Astrocyte (in vitro differentiated cells and primary cell): ENCODE measurements around the gene CD48. TPM values are rescaled to one million over a fixed set of nuclear protein-coding genes. Genes with fewer than 3 reads are reported as not detected.

Source experiments
- DNase-seq: peaks from one replicate; pipeline ENCODE4 v3.0.0-alpha.2; 2010; ENCODE audit warnings: low read depth
- FAIRE-seq: peaks from 2 replicates; lab custom pipeline; 2011; peaks lifted over from hg19 to GRCh38; lab: Jason Lieb, UNC
- H2AFZ ChIP-seq: 2 replicates; pipeline ENCODE4 v1.6.0; 2012; ENCODE audit warnings: low read depth, low read length, inconsistent platforms
- H3K27ac ChIP-seq: 2 replicates; pipeline ENCODE4 v1.5.1; 2011; ENCODE audit warnings: low read depth, low read length, inconsistent platforms
- H3K27me3 ChIP-seq: 2 replicates; pipeline ENCODE4 v1.6.0; 2011; ENCODE audit warnings: low read length, inconsistent platforms; ENCODE audit not compliant: insufficient read depth
- H3K36me3 ChIP-seq: 2 replicates; pipeline ENCODE4 v1.5.1; 2011; ENCODE audit warnings: low read length, inconsistent platforms; ENCODE audit not compliant: insufficient read depth
- H3K4me1 ChIP-seq: 2 replicates; pipeline ENCODE4 v1.5.1; 2011; ENCODE audit warnings: low read length, inconsistent platforms; ENCODE audit not compliant: insufficient read depth
- H3K4me2 ChIP-seq: 2 replicates; pipeline ENCODE4 v1.6.0; 2012; ENCODE audit warnings: low read length, inconsistent platforms
- H3K4me3 ChIP-seq: 2 replicates; pipeline ENCODE4 v1.5.1; 2011; ENCODE audit warnings: low read depth, mild to moderate bottlenecking, low read length, inconsistent platforms; ENCODE audit not compliant: insufficient read depth
- H3K79me2 ChIP-seq: 2 replicates; pipeline ENCODE4 v1.6.0; 2012; ENCODE audit warnings: mild to moderate bottlenecking, low read length, inconsistent platforms; ENCODE audit not compliant: insufficient read depth
- H3K9ac ChIP-seq: 2 replicates; pipeline ENCODE4 v1.6.0; 2012; ENCODE audit warnings: mild to moderate bottlenecking, low read length, inconsistent platforms
- H3K9me3 ChIP-seq: 2 replicates; pipeline ENCODE4 v1.5.1; 2012; ENCODE audit warnings: low read depth, mild to moderate bottlenecking, low read length, inconsistent platforms; ENCODE audit not compliant: insufficient read depth
- H4K20me1 ChIP-seq: 2 replicates; pipeline ENCODE4 v1.6.0; 2012; ENCODE audit warnings: low read length, inconsistent platforms; ENCODE audit not compliant: insufficient read depth
- H3K27ac Mint-ChIP-seq: one replicate; pipeline ENCODE4 v1.8.0; 2021; ENCODE audit warnings: mild to moderate bottlenecking, mixed read lengths; ENCODE audit not compliant: unreplicated experiment
- H3K27me3 Mint-ChIP-seq: one replicate; pipeline ENCODE4 v1.8.0; 2021; ENCODE audit warnings: low read depth, mixed read lengths; ENCODE audit not compliant: unreplicated experiment
- H3K36me3 Mint-ChIP-seq: one replicate; pipeline ENCODE4 v1.8.0; 2021; ENCODE audit warnings: low read depth, mixed read lengths; ENCODE audit not compliant: unreplicated experiment
- H3K4me1 Mint-ChIP-seq: one replicate; pipeline ENCODE4 v1.8.0; 2021; ENCODE audit warnings: low read depth, mixed read lengths; ENCODE audit not compliant: unreplicated experiment
- H3K4me3 Mint-ChIP-seq: one replicate; pipeline ENCODE4 v1.8.0; 2021; ENCODE audit warnings: mild to moderate bottlenecking, moderate library complexity, mixed read lengths; ENCODE audit not compliant: unreplicated experiment
- H3K9me3 Mint-ChIP-seq: one replicate; pipeline ENCODE4 v1.8.0; 2021; ENCODE audit warnings: mild to moderate bottlenecking, mixed read lengths; ENCODE audit not compliant: unreplicated experiment
- EZH2 ChIP-seq: IDR thresholded peaks from 2 replicates; pipeline ENCODE4 v1.6.1; 2012; ENCODE audit warnings: mild to moderate bottlenecking, low read length, inconsistent platforms; ENCODE audit not compliant: insufficient read depth
- total RNA-seq: library from RNA; stranded (reverse); gene quantifications from 2 replicates; pipeline ENCODE4 v1.2.1, GENCODE V29; 2021
- TF ChIP-seq, protein P1 (sequence below): IDR thresholded peaks from 2 replicates; pipeline ENCODE4 v1.5.1; 2011; ENCODE audit warnings: low read depth, mild to moderate bottlenecking, inconsistent platforms, low read length, moderate library complexity; ENCODE audit not compliant: insufficient read depth

Gene CD48
- total RNA-seq, 1 donor from 2014 or later = not detected

GRCh38 chr1:160671603-160672517, 39.8 kb downstream of the CD48 start:
- H3K27ac ChIP-seq = no peak overlapping the region
- no peaks in the 10 kb centered on the region for H3K79me2 ChIP-seq
- H3K4me2 ChIP-seq = no peak overlapping the region
- H3K27me3 ChIP-seq = no peaks in the 10 kb centered on the region
- H4K20me1 ChIP-seq = no peaks in the 10 kb centered on the region
- DNase-seq (no peak), FAIRE-seq (no peak)
- H3K36me3 ChIP-seq = no peaks in the 10 kb centered on the region
- Mint-ChIP-seq H3K4me3 (no peak overlapping the region), H3K4me1 (no peaks in the 10 kb centered on the region), H3K27ac (no peak overlapping the region), H3K36me3 (no peaks in the 10 kb centered on the region), H3K27me3 (peaks cover 5% of the 10 kb centered on the region), H3K9me3 (no peaks in the 10 kb centered on the region)
- H3K9me3 ChIP-seq = no peaks in the 10 kb centered on the region
- TF ChIP-seq, protein P1, sequence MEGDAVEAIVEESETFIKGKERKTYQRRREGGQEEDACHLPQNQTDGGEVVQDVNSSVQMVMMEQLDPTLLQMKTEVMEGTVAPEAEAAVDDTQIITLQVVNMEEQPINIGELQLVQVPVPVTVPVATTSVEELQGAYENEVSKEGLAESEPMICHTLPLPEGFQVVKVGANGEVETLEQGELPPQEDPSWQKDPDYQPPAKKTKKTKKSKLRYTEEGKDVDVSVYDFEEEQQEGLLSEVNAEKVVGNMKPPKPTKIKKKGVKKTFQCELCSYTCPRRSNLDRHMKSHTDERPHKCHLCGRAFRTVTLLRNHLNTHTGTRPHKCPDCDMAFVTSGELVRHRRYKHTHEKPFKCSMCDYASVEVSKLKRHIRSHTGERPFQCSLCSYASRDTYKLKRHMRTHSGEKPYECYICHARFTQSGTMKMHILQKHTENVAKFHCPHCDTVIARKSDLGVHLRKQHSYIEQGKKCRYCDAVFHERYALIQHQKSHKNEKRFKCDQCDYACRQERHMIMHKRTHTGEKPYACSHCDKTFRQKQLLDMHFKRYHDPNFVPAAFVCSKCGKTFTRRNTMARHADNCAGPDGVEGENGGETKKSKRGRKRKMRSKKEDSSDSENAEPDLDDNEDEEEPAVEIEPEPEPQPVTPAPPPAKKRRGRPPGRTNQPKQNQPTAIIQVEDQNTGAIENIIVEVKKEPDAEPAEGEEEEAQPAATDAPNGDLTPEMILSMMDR = no peak
- no peak for TF ChIP-seq EZH2
- H2AFZ ChIP-seq = no peak overlapping the region
- H3K4me3 ChIP-seq = no peak overlapping the region
- H3K9ac ChIP-seq = no peak overlapping the region
- no peaks in the 10 kb centered on the region for H3K4me1 ChIP-seq

DNA sequence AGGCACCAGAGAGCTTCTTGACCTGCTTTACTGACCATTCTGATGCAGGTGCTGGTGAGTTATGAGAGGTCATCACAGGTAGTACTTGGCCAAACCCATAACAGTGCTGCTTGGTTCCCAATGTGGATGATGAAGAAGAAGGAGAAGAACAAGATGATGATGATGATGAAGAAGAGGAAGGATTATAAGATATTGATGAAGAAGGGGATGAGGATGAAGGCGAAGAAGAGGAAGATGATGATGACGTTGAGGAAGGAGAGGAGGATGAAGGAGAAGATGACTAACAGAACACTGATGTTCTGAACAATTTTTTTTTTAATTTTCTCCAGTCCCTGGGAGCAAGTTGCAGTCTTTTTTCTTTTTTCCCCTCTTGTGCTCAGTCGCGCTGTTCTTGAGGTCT, 40.9 kb downstream of the CD48 start:
- Mint-ChIP-seq H3K27me3 (peaks cover 4% of the 10 kb centered on the region), H3K9me3 (peaks cover 2% of the 10 kb centered on the region), H3K36me3 (no peaks in the 10 kb centered on the region), H3K4me1 (no peaks in the 10 kb centered on the region), H3K27ac (no peak overlapping the region), H3K4me3 (no peak overlapping the region)
- Histone ChIP-seq H3K27ac (no peak overlapping the region), H3K9ac (no peak overlapping the region), H2AFZ (no peak overlapping the region), H3K79me2 (no peaks in the 10 kb centered on the region), H3K4me3 (no peak overlapping the region), H3K4me2 (no peak overlapping the region), H3K9me3 (no peaks in the 10 kb centered on the region), H3K4me1 (no peaks in the 10 kb centered on the region), H3K36me3 (no peaks in the 10 kb centered on the region), H4K20me1 (no peaks in the 10 kb centered on the region), H3K27me3 (no peaks in the 10 kb centered on the region)
- FAIRE-seq (no peak), DNase-seq (no peak)
- no peak for TF ChIP-seq EZH2
- TF ChIP-seq, protein P1 = no peak

DNA sequence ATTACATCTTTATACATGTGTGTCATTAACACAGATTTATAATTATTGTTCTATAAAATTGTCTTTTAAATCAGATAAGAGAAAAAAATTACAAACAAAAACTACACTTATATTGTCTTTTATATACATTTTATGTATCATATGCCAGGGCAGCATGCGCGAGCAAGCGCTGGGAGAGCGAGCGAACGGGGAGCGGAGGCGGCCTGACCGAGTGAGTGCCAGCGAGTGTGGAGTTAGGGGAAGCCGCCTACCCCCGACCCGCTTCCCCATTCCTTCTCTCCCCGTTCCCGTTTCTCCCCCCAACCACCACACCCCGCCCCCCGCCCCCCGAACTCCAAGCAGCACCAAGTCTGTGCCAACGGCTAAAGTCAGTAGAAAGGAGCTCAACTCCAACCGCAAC, 41.8 kb downstream of the CD48 start:
- Mint-ChIP-seq H3K27ac (no peak overlapping the region), H3K9me3 (peaks cover 2% of the 10 kb centered on the region), H3K4me1 (no peaks in the 10 kb centered on the region), H3K27me3 (peaks cover 4% of the 10 kb centered on the region), H3K36me3 (no peaks in the 10 kb centered on the region), H3K4me3 (no peak overlapping the region)
- H3K27ac ChIP-seq = no peak overlapping the region
- DNase-seq = no peak
- H2AFZ ChIP-seq = no peak overlapping the region
- no peaks in the 10 kb centered on the region for H3K36me3 ChIP-seq
- H3K27me3 ChIP-seq = no peaks in the 10 kb centered on the region
- no peaks in the 10 kb centered on the region for H4K20me1 ChIP-seq
- no peak for FAIRE-seq
- H3K4me3 ChIP-seq = no peak overlapping the region
- no peak overlapping the region for H3K9ac ChIP-seq
- H3K4me2 ChIP-seq = no peak overlapping the region
- H3K9me3 ChIP-seq = no peaks in the 10 kb centered on the region
- no peaks in the 10 kb centered on the region for H3K79me2 ChIP-seq
- H3K4me1 ChIP-seq = no peaks in the 10 kb centered on the region
- no peak for TF ChIP-seq EZH2
- TF ChIP-seq, protein P1 = no peak
